Fibroblast of pulmonary artery (primary cell): ENCODE results near the gene C19orf47.

Experiments
- DNase-seq: peaks from one replicate; pipeline ENCODE4 v3.0.0-alpha.2; 2010; ENCODE audit warnings: low read depth
- H3K4me3 ChIP-seq: replicated peaks from 2 replicates; pipeline ENCODE4 v1.5.1; 2011; ENCODE audit warnings: low read depth, mild to moderate bottlenecking, control low read depth, low read length, moderate library complexity
- TF ChIP-seq, protein P1 (sequence below): IDR thresholded peaks from 2 replicates; pipeline ENCODE4 v1.5.1; 2011; ENCODE audit warnings: mild to moderate bottlenecking, control low read depth, low read length, inconsistent platforms; ENCODE audit errors: missing control alignments

The C19orf47 gene

DNA sequence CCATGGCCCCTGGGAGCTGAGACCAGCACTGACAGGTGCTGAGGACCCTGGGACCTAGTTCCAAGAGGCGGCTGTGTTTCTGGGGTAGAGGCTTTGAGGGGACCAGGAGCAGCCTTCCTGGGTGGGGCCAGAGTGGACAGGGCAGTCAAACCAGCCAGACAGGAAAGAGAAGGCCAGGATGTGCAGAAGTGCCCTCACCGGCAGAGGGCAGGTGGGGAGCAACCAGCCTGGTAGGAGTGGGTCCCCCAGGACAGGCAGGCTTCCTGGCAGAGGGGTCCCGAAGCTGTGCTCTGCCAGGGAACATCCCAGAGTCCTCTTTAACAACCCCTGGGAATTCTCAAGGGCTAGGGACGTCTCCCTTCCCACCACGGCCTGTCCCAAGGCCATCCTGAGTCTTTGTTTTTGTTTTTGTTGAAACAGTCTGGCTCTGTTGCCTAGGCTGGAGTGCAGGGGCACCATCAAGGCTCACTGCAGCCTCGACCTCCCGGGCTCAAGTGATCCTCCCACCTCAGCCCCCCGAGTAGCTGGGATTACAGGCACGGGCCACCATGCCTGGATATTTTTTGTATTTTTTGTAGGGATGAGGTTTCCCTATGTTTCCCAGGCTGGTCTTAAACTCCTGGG, 44.8 kb upstream of the C19orf47 start:
- TF ChIP-seq, protein P1, sequence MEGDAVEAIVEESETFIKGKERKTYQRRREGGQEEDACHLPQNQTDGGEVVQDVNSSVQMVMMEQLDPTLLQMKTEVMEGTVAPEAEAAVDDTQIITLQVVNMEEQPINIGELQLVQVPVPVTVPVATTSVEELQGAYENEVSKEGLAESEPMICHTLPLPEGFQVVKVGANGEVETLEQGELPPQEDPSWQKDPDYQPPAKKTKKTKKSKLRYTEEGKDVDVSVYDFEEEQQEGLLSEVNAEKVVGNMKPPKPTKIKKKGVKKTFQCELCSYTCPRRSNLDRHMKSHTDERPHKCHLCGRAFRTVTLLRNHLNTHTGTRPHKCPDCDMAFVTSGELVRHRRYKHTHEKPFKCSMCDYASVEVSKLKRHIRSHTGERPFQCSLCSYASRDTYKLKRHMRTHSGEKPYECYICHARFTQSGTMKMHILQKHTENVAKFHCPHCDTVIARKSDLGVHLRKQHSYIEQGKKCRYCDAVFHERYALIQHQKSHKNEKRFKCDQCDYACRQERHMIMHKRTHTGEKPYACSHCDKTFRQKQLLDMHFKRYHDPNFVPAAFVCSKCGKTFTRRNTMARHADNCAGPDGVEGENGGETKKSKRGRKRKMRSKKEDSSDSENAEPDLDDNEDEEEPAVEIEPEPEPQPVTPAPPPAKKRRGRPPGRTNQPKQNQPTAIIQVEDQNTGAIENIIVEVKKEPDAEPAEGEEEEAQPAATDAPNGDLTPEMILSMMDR, result peak; percentile 15
- H3K4me3 ChIP-seq, result no peak overlapping the region
- DNase-seq, result no peak

DNA sequence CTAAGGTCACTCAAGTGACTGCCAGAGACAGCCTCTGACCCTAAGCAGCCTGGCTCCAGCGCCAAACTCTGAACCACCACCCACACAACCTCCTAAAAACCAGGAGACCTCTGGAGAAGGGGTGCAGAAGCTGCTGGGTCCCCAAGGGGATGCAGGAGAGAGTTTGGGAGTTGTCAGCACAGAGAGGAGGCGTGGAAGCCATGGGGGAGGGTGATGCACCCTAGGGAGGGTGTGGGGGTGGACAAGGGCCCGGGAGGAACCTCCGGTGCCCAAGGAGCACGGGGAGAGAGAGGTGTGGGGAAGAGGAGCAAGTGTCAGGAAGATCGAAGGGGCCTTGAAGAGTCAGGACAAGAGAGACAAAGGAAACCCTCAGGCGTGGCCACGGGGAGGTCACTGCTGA, 43.9 kb upstream of the C19orf47 start:
- TF ChIP-seq, protein P1, result no peak
- no peak overlapping the region for H3K4me3 ChIP-seq
- no peak for DNase-seq

DNA sequence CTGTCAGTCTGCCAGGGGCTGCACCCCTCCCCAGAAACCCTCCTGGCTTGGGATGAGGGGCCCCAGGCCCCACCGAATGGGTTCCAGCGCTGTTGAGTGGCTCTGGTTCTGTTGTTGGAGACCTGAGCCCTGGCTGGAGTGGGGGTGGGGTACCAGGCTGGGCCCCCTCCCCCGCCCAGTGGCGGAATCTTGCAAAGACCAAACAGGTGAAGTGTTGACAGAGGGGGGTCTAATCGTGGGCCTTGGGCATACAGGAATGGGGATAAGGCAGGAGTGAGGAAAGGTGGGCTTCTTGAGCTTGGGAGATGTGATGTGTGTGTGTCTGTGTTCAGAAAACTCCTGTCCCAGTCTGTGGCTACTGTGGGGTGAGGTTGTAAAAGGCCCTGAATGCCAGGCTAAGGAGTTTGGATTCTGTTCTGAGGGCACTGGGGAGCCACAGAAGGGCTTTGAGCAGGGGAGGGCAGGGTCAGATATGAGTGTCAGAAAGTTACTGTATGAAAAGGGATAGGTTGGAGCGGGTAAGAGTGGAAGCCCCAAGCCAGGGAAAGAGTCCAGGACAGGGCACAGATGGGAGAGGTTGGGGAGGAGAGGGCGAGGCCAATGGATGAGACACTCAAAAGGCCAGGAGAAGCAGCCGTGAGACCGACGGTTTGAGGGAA, 42.0 kb upstream of the C19orf47 start, which contains the start of gene HIPK4:
Gene HIPK4, minus strand, starts transcription at position 98 of the 659 bp plus-strand sequence. CDS start 279 bp downstream, outside the sequence.
- H3K4me3 ChIP-seq, result no peak within 1 kb of the TSS
- TF ChIP-seq, protein P1, result no peak
- DNase-seq, result no peak

DNA sequence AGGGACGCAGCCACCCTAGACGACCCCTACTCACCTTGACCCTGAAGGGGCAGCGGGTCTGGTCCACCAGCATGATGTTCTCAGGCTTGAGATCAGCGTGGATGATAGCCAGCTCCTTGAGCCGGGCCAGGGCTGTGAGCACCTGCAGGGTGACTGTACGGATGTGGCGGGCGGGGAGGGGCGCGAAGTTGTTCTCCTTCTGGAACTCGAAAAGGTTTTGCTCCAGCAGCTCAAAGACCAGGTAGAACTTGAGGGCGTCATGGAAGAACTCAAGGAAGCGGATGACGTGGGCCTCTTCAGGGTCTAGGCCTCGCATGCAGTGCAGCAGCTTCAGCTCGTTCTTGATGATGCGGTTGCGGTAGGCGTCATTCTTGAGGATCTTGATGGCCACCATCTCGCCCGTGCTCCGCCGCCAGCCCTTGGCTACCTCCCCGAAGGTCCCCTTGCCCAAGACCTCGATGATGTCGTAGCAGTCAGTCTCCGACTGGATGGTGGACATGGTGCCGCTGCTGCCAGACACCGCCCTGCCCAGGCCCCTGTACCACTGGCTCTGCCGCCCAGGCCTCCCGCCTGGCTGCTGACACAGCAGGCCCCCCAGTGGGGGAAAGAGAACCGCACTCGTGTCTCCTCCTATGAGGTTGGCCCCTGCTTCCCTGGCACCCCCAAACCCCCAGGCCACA, 41.3 kb upstream of the C19orf47 start:
- H3K4me3 ChIP-seq, result no peak overlapping the region
- TF ChIP-seq, protein P1, result no peak
- DNase-seq, result no peak

DNA sequence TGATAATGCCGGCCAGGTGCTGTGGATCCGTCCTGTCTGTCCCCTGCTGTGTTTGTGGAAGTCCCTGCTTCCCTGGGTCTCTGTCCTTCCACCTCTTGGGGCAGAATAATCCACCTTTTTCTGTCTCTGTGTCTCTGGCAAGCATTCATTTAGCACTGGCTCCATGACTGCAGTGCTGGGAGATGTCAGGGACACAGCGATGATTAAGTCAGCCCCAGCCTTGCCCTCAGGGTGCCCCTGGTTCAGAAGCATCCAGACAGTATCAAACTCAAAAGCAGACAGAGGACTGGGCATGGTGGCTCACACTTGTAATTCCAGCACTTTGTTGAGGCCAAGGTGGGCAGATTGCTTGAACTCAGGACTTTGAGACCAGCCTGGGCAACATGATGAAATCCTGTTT, 40.3 kb upstream of the C19orf47 start:
- TF ChIP-seq, protein P1, result no peak
- no peak for DNase-seq

DNA sequence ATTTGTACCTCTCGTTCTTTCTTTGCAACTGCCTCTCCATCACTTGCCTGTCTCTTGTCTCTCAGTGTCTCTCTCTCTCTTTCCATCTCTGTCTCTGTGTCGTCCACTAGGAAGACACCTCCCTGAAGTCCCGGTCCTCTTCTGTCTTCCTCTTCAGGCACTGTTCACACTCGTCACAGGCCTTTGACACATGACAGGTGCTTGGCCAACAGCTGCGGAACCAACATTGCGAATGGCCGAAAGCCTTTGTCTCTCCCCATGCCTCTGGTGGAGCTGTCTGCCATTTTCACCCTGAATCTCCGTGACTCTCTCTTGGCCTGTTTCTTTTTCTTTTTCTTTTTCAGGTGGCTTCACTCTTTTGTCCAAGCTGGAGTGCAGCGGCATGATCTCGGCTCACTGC, 39.0 kb upstream of the C19orf47 start:
- no peak for DNase-seq
- no peak overlapping the region for H3K4me3 ChIP-seq
- TF ChIP-seq, protein P1, result no peak

More for the DNA sequence above, 40.3 kb upstream of the C19orf47 start:
- H3K4me3 ChIP-seq, result no peak overlapping the region
